Measurements from ENCODE around the gene HSCB.
A peak's percentile ranks its signal among the peaks of the same experiment; 100 is the strongest.

HSCB gene

GRCh38 chr22:28788601-28789000 is 46.8 kb downstream of the HSCB start:
- Histone ChIP-seq H3K27me3 (replicated peaks; ENCODE audit: control insufficient read depth, insufficient read depth, low read length) (no peaks in the 10 kb centered on the region), H3K36me3 (ENCODE audit: control insufficient read depth, insufficient read depth, low read length) (peaks cover 4% of the 10 kb centered on the region), H3K4me3 (replicated peaks; ENCODE audit: low read depth, low read length) (no peak overlapping the region)
- TF ChIP-seq CTCF (IDR thresholded peaks at IDR 0.05; ENCODE audit: insufficient read depth, low read length, poor library complexity, severe bottlenecking): no peak
- no peak for DNase-seq (ENCODE audit: extremely low read depth, insufficient read length)

- TF ChIP-seq CTCF (IDR thresholded peaks at IDR 0.05; ENCODE audit: insufficient read depth, low read length, poor library complexity, severe bottlenecking): no peak
- no peak overlapping the region for H3K4me3 ChIP-seq (replicated peaks; ENCODE audit: low read depth, low read length)
- H3K27me3 ChIP-seq (replicated peaks; ENCODE audit: control insufficient read depth, insufficient read depth, low read length): no peaks in the 10 kb centered on the region
- no peak for DNase-seq (ENCODE audit: extremely low read depth, insufficient read length)
- peaks cover 9% of the 10 kb centered on the region for H3K36me3 ChIP-seq (ENCODE audit: control insufficient read depth, insufficient read depth, low read length)
Measured at GRCh38 chr22:28791124-28791523, 49.3 kb downstream of the HSCB start.

GRCh38 chr22:28791841-28792490 is 50.1 kb downstream of the HSCB start:
- Histone ChIP-seq H3K36me3 (ENCODE audit: control insufficient read depth, insufficient read depth, low read length) (peaks cover 12% of the 10 kb centered on the region), H3K4me3 (replicated peaks; ENCODE audit: low read depth, low read length) (no peak overlapping the region; the same call in 1 of the 2 replicates), H3K27me3 (replicated peaks; ENCODE audit: control insufficient read depth, insufficient read depth, low read length) (no peaks in the 10 kb centered on the region)
- peak; percentile 76 for DNase-seq (ENCODE audit: extremely low read depth, insufficient read length)
- TF ChIP-seq CTCF (IDR thresholded peaks at IDR 0.05; ENCODE audit: insufficient read depth, low read length, poor library complexity, severe bottlenecking): no peak

DNA sequence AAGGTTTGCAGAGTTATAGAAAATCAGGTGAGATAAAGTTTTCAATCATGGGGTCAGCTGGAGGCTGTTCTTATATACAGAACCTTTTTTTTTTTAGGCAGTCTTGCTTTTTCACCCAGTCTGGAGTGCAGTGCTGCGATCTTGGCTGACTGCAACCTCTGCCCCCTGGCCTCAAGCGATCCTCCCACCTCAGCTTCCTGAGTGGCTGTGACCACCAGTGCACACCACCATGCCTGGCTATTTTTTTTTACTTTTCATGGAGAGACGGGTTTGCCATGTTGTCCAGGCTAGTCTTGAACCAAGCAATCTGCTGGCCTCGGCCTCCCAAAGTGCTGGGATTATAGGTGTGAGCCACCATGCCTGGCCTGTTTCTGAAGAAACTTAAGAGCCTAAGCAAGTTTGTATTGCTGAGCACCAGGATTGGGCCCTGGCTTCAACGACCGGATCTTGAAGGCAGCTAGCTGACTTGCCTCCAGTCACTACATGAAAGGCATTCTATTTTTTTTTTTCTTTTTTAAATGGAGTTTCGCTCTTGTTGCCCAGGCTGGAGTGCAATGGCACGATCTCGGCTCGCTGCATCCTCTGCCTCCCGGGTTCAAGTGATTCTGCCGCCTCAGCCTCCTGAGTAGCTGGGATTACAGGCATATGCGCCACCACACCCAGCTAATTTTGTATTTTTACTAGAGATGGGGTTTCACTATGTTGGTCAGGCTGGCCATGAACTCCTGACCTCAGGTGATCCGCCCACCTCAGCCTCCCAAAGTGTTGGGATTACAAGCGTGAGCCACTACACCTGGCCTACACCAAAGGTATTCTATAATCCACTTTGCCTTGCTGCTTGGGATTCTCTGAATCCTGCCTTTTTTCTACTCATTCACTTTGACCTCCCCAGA is 50.9 kb downstream of the HSCB start:
- TF ChIP-seq CTCF (IDR thresholded peaks at IDR 0.05; ENCODE audit: insufficient read depth, low read length, poor library complexity, severe bottlenecking): no peak
- H3K27me3 ChIP-seq (replicated peaks; ENCODE audit: control insufficient read depth, insufficient read depth, low read length): no peaks in the 10 kb centered on the region
- H3K36me3 ChIP-seq (ENCODE audit: control insufficient read depth, insufficient read depth, low read length): peaks cover 13% of the 10 kb centered on the region
- no peak for DNase-seq (ENCODE audit: extremely low read depth, insufficient read length)
- no peak overlapping the region; the same call in 1 of the 2 replicates for H3K4me3 ChIP-seq (replicated peaks; ENCODE audit: low read depth, low read length)

- no peak for TF ChIP-seq CTCF (IDR thresholded peaks at IDR 0.05; ENCODE audit: insufficient read depth, low read length, poor library complexity, severe bottlenecking)
- H3K36me3 ChIP-seq (ENCODE audit: control insufficient read depth, insufficient read depth, low read length): peaks cover 15% of the 10 kb centered on the region
- DNase-seq (ENCODE audit: extremely low read depth, insufficient read length): no peak
- H3K27me3 ChIP-seq (replicated peaks; ENCODE audit: control insufficient read depth, insufficient read depth, low read length): no peaks in the 10 kb centered on the region
- H3K4me3 ChIP-seq (replicated peaks; ENCODE audit: low read depth, low read length): no peak overlapping the region
Measured at GRCh38 chr22:28793976-28794584, 52.2 kb downstream of the HSCB start.
